ENCODE measurements around the gene BCAP29.

The BCAP29 gene

GRCh38 chr7:107591421-107591820 lies 11.4 kb downstream of the BCAP29 start:
- no peak overlapping the region for H3K4me3 ChIP-seq (ENCODE audit: low read length)
- no peaks in the 10 kb centered on the region for H3K27me3 ChIP-seq (ENCODE audit: control insufficient read depth, insufficient read depth, low read length)
- H3K4me1 ChIP-seq (ENCODE audit: control insufficient read depth, insufficient read depth, low read length): peaks cover 14% of the 10 kb centered on the region
- H3K9ac ChIP-seq (ENCODE audit: low read length): no peak overlapping the region
- peaks cover 6% of the 10 kb centered on the region for H3K36me3 ChIP-seq (ENCODE audit: control insufficient read depth, insufficient read depth, low read length)
- peak overlapping the region; percentile 51 for H3K27ac ChIP-seq (ENCODE audit: low read depth, low read length)

GRCh38 chr7:107592361-107593024 lies 12.4 kb downstream of the BCAP29 start:
- Histone ChIP-seq H3K27ac (ENCODE audit: low read depth, low read length) (peak overlapping the region; percentile 4), H3K27me3 (ENCODE audit: control insufficient read depth, insufficient read depth, low read length) (no peaks in the 10 kb centered on the region), H3K36me3 (ENCODE audit: control insufficient read depth, insufficient read depth, low read length) (peaks cover 9% of the 10 kb centered on the region), H3K9ac (ENCODE audit: low read length) (no peak overlapping the region), H3K4me1 (ENCODE audit: control insufficient read depth, insufficient read depth, low read length) (peaks cover 14% of the 10 kb centered on the region), H3K4me3 (ENCODE audit: low read length) (no peak overlapping the region)

GRCh38 chr7:107593025-107593410 lies 13.0 kb downstream of the BCAP29 start:
- Histone ChIP-seq H3K4me3 (ENCODE audit: low read length) (no peak overlapping the region), H3K36me3 (ENCODE audit: control insufficient read depth, insufficient read depth, low read length) (peaks cover 9% of the 10 kb centered on the region), H3K4me1 (ENCODE audit: control insufficient read depth, insufficient read depth, low read length) (peaks cover 14% of the 10 kb centered on the region), H3K27me3 (ENCODE audit: control insufficient read depth, insufficient read depth, low read length) (no peaks in the 10 kb centered on the region), H3K27ac (ENCODE audit: low read depth, low read length) (peak overlapping the region; percentile 4), H3K9ac (ENCODE audit: low read length) (no peak overlapping the region)

- H3K36me3 ChIP-seq (ENCODE audit: control insufficient read depth, insufficient read depth, low read length): peaks cover 6% of the 10 kb centered on the region
- H3K4me3 ChIP-seq (ENCODE audit: low read length): no peak overlapping the region
- no peaks in the 10 kb centered on the region for H3K27me3 ChIP-seq (ENCODE audit: control insufficient read depth, insufficient read depth, low read length)
- peaks cover 14% of the 10 kb centered on the region for H3K4me1 ChIP-seq (ENCODE audit: control insufficient read depth, insufficient read depth, low read length)
- no peak overlapping the region for H3K9ac ChIP-seq (ENCODE audit: low read length)
- H3K27ac ChIP-seq (ENCODE audit: low read depth, low read length): peak overlapping the region; percentile 60
Measured at GRCh38 chr7:107594961-107595737, 15.1 kb downstream of the BCAP29 start.

GRCh38 chr7:107596881-107597581 lies 17.0 kb downstream of the BCAP29 start:
- Histone ChIP-seq H3K36me3 (ENCODE audit: control insufficient read depth, insufficient read depth, low read length) (peaks cover 8% of the 10 kb centered on the region), H3K9ac (ENCODE audit: low read length) (no peak overlapping the region), H3K27ac (ENCODE audit: low read depth, low read length) (no peak overlapping the region), H3K4me3 (ENCODE audit: low read length) (no peak overlapping the region), H3K27me3 (ENCODE audit: control insufficient read depth, insufficient read depth, low read length) (no peaks in the 10 kb centered on the region), H3K4me1 (ENCODE audit: control insufficient read depth, insufficient read depth, low read length) (peaks cover 10% of the 10 kb centered on the region)

- Histone ChIP-seq H3K27me3 (ENCODE audit: control insufficient read depth, insufficient read depth, low read length) (no peaks in the 10 kb centered on the region), H3K4me3 (ENCODE audit: low read length) (no peak overlapping the region), H3K4me1 (ENCODE audit: control insufficient read depth, insufficient read depth, low read length) (peaks cover 10% of the 10 kb centered on the region), H3K36me3 (ENCODE audit: control insufficient read depth, insufficient read depth, low read length) (peaks cover 8% of the 10 kb centered on the region), H3K9ac (ENCODE audit: low read length) (no peak overlapping the region), H3K27ac (ENCODE audit: low read depth, low read length) (no peak overlapping the region)
Measured at GRCh38 chr7:107597582-107597916, 17.5 kb downstream of the BCAP29 start.

GRCh38 chr7:107597953-107598352 lies 17.9 kb downstream of the BCAP29 start:
- H3K4me1 ChIP-seq (ENCODE audit: control insufficient read depth, insufficient read depth, low read length): peaks cover 9% of the 10 kb centered on the region
- no peak overlapping the region for H3K9ac ChIP-seq (ENCODE audit: low read length)
- H3K4me3 ChIP-seq (ENCODE audit: low read length): no peak overlapping the region
- H3K36me3 ChIP-seq (ENCODE audit: control insufficient read depth, insufficient read depth, low read length): peaks cover 8% of the 10 kb centered on the region
- H3K27ac ChIP-seq (ENCODE audit: low read depth, low read length): no peak overlapping the region
- no peaks in the 10 kb centered on the region for H3K27me3 ChIP-seq (ENCODE audit: control insufficient read depth, insufficient read depth, low read length)

- Histone ChIP-seq H3K9ac (ENCODE audit: low read length) (no peak overlapping the region), H3K27ac (ENCODE audit: low read depth, low read length) (no peak overlapping the region), H3K4me1 (ENCODE audit: control insufficient read depth, insufficient read depth, low read length) (peaks cover 7% of the 10 kb centered on the region), H3K27me3 (ENCODE audit: control insufficient read depth, insufficient read depth, low read length) (no peaks in the 10 kb centered on the region), H3K4me3 (ENCODE audit: low read length) (no peak overlapping the region), H3K36me3 (ENCODE audit: control insufficient read depth, insufficient read depth, low read length) (peaks cover 8% of the 10 kb centered on the region)
Measured at GRCh38 chr7:107599262-107599661, 19.2 kb downstream of the BCAP29 start.

GRCh38 chr7:107600816-107601215 lies 20.8 kb downstream of the BCAP29 start:
- Histone ChIP-seq H3K4me1 (ENCODE audit: control insufficient read depth, insufficient read depth, low read length) (no peaks in the 10 kb centered on the region), H3K36me3 (ENCODE audit: control insufficient read depth, insufficient read depth, low read length) (peaks cover 5% of the 10 kb centered on the region), H3K27me3 (ENCODE audit: control insufficient read depth, insufficient read depth, low read length) (no peaks in the 10 kb centered on the region), H3K4me3 (ENCODE audit: low read length) (no peak overlapping the region), H3K27ac (ENCODE audit: low read depth, low read length) (no peak overlapping the region), H3K9ac (ENCODE audit: low read length) (no peak overlapping the region)

- no peak overlapping the region for H3K4me3 ChIP-seq (ENCODE audit: low read length)
- H3K4me1 ChIP-seq (ENCODE audit: control insufficient read depth, insufficient read depth, low read length): peaks cover 3% of the 10 kb centered on the region
- no peak overlapping the region for H3K27ac ChIP-seq (ENCODE audit: low read depth, low read length)
- no peak overlapping the region for H3K9ac ChIP-seq (ENCODE audit: low read length)
- no peaks in the 10 kb centered on the region for H3K27me3 ChIP-seq (ENCODE audit: control insufficient read depth, insufficient read depth, low read length)
- peaks cover under 1% of the 10 kb centered on the region for H3K36me3 ChIP-seq (ENCODE audit: control insufficient read depth, insufficient read depth, low read length)
Measured at GRCh38 chr7:107605218-107605815, 25.3 kb downstream of the BCAP29 start.

- H3K27ac ChIP-seq (ENCODE audit: low read depth, low read length): no peak overlapping the region
- no peak overlapping the region for H3K9ac ChIP-seq (ENCODE audit: low read length)
- H3K36me3 ChIP-seq (ENCODE audit: control insufficient read depth, insufficient read depth, low read length): no peaks in the 10 kb centered on the region
- peaks cover 3% of the 10 kb centered on the region for H3K4me1 ChIP-seq (ENCODE audit: control insufficient read depth, insufficient read depth, low read length)
- no peaks in the 10 kb centered on the region for H3K27me3 ChIP-seq (ENCODE audit: control insufficient read depth, insufficient read depth, low read length)
- H3K4me3 ChIP-seq (ENCODE audit: low read length): no peak overlapping the region
Measured at GRCh38 chr7:107606303-107606702, 26.3 kb downstream of the BCAP29 start.

GRCh38 chr7:107609811-107610261 lies 29.8 kb downstream of the BCAP29 start:
- H3K27ac ChIP-seq (ENCODE audit: low read depth, low read length): no peak overlapping the region
- H3K9ac ChIP-seq (ENCODE audit: low read length): no peak overlapping the region
- no peaks in the 10 kb centered on the region for H3K27me3 ChIP-seq (ENCODE audit: control insufficient read depth, insufficient read depth, low read length)
- no peak overlapping the region for H3K4me3 ChIP-seq (ENCODE audit: low read length)
- H3K36me3 ChIP-seq (ENCODE audit: control insufficient read depth, insufficient read depth, low read length): peaks cover 5% of the 10 kb centered on the region
- H3K4me1 ChIP-seq (ENCODE audit: control insufficient read depth, insufficient read depth, low read length): peaks cover 3% of the 10 kb centered on the region
